ENCODE data around the gene CCDC24. TPM values are rescaled to one million over a fixed set of nuclear protein-coding genes. Genes with fewer than 3 reads are reported as not detected.

Gene CCDC24
- total and polyA plus RNA-seq, 2 of the 13 experiments (the other 11 are each of a cell fraction or from before 2014, with no cell fraction given), result 1.4 to 2.9 TPM

GRCh38 chr1:43946236-43947060 lies 45.0 kb upstream of the CCDC24 start, which contains the start of gene IPO13 (continued):
- no peak for TF ChIP-seq NFIC (IDR thresholded peaks at IDR 0.05; ENCODE audit: low read length)
- TF ChIP-seq, protein P1, sequence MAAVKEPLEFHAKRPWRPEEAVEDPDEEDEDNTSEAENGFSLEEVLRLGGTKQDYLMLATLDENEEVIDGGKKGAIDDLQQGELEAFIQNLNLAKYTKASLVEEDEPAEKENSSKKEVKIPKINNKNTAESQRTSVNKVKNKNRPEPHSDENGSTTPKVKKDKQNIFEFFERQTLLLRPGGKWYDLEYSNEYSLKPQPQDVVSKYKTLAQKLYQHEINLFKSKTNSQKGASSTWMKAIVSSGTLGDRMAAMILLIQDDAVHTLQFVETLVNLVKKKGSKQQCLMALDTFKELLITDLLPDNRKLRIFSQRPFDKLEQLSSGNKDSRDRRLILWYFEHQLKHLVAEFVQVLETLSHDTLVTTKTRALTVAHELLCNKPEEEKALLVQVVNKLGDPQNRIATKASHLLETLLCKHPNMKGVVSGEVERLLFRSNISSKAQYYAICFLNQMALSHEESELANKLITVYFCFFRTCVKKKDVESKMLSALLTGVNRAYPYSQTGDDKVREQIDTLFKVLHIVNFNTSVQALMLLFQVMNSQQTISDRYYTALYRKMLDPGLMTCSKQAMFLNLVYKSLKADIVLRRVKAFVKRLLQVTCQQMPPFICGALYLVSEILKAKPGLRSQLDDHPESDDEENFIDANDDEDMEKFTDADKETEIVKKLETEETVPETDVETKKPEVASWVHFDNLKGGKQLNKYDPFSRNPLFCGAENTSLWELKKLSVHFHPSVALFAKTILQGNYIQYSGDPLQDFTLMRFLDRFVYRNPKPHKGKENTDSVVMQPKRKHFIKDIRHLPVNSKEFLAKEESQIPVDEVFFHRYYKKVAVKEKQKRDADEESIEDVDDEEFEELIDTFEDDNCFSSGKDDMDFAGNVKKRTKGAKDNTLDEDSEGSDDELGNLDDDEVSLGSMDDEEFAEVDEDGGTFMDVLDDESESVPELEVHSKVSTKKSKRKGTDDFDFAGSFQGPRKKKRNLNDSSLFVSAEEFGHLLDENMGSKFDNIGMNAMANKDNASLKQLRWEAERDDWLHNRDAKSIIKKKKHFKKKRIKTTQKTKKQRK (IDR thresholded peaks at IDR 0.05; ENCODE audit: low read length), result no peak
- peak; percentile 82 for TF ChIP-seq KAT8 (CRISPR knock-in tag; IDR thresholded peaks at IDR 0.05)
- no peak for TF ChIP-seq ATAD3A (CRISPR knock-in tag; IDR thresholded peaks at IDR 0.05)
- TF ChIP-seq ZNF251 (CRISPR knock-in tag; IDR thresholded peaks at IDR 0.05), result no peak
- TF ChIP-seq ZNF234 (CRISPR knock-in tag; conservative IDR thresholded peaks at IDR 0.05), result peak; percentile 37; the same call in 1 of the 2 replicates
- peak; percentile 80 for TF ChIP-seq ZNF317 (CRISPR knock-in tag; IDR thresholded peaks at IDR 0.05)
- peak; percentile 57; the same call in 1 of the 2 replicates for TF ChIP-seq ZNF564 (CRISPR knock-in tag; IDR thresholded peaks at IDR 0.05)
- 0 out of 2 replicates have a peak, but pooled peaks have one; percentile 33 for TF ChIP-seq STAT5B (CRISPR knock-in tag; IDR thresholded peaks at IDR 0.05)
- TF ChIP-seq NRL (CRISPR knock-in tag; IDR thresholded peaks at IDR 0.05; ENCODE audit: borderline replicate concordance), result peak; percentile 67
- TF ChIP-seq HMGXB3 (CRISPR knock-in tag; IDR thresholded peaks at IDR 0.05; ENCODE audit: borderline replicate concordance), result peak; percentile 64; the same call in 1 of the 2 replicates
- peak; percentile 45; the same call in 1 of the 2 replicates for TF ChIP-seq ZNF142 (CRISPR knock-in tag; IDR thresholded peaks at IDR 0.05)
- peak; percentile 74 for TF ChIP-seq RBM39 (IDR thresholded peaks at IDR 0.05; ENCODE audit: low read depth, low read length, poor library complexity, severe bottlenecking)
- no peak; the same call in none of the 2 replicates for TF ChIP-seq ZNF746 (CRISPR knock-in tag; IDR thresholded peaks at IDR 0.05)
- no peak for TF ChIP-seq NR2F1 (CRISPR knock-in tag; IDR thresholded peaks at IDR 0.05)

All from HepG2 (cell line).